Stomach (tissue), 4 donors: ENCODE data around the gene TXLNA.

Source experiments
- POLR2A ChIP-seq, 4 donors: fragments of 450-650 bp; IDR thresholded peaks; one replicate each; pipeline ENCODE4 v1.6.1; 2016; ENCODE audit warnings: antibody characterized with exemption in 4 of 4, control low read depth in 2 of 4, mild to moderate bottlenecking in 1 of 4, moderate library complexity in 1 of 4
- TF ChIP-seq, protein P1 (sequence below), 7 experiments: fragments of 450-650 bp in 4 of 7; fragments of 200-600 bp in 3 of 7; sonication (generic) in 3 of 7; IDR thresholded peaks; one replicate each; pipeline ENCODE4 v1.5.1; 2016 to 2019; ENCODE audit warnings: antibody characterized with exemption in 7 of 7, control low read depth in 2 of 7, mild to moderate bottlenecking in 1 of 7

DNA sequence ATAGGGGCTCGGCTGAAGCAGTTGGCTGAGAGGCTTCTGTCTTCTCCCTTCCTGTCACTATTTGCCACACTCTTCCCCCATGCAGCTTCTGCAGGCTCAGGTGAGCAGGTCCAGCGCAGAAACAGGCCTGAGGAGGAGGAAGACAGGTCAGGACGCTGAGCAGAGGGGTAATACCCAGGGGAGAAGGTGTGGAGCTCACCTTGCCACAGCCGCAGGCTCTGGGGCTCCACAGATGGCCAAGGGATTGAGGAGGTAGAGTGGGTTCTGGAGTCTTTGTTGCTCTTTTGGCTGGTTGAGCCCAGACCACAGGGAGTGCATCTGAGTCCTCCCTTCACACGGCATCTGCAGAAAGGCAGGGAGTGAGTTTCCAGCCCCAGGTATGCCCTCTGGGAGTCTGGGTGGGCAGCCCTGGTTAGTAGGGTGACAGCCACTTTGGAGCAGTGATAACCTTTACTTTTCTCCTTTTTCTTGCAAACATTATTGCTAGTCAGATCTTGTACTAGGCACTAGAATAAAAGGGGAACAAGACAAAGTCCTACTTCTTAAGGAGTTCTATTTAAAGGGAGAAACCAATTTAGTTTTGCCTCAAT, 52.5 kb downstream of the TXLNA start:
- TF ChIP-seq, protein P1, sequence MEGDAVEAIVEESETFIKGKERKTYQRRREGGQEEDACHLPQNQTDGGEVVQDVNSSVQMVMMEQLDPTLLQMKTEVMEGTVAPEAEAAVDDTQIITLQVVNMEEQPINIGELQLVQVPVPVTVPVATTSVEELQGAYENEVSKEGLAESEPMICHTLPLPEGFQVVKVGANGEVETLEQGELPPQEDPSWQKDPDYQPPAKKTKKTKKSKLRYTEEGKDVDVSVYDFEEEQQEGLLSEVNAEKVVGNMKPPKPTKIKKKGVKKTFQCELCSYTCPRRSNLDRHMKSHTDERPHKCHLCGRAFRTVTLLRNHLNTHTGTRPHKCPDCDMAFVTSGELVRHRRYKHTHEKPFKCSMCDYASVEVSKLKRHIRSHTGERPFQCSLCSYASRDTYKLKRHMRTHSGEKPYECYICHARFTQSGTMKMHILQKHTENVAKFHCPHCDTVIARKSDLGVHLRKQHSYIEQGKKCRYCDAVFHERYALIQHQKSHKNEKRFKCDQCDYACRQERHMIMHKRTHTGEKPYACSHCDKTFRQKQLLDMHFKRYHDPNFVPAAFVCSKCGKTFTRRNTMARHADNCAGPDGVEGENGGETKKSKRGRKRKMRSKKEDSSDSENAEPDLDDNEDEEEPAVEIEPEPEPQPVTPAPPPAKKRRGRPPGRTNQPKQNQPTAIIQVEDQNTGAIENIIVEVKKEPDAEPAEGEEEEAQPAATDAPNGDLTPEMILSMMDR (IDR thresholded peaks at IDR 0.05), result no peak
- TF ChIP-seq POLR2A (IDR thresholded peaks at IDR 0.05), result no peak
